CD14-positive monocyte (primary cell): Measurements from ENCODE around the gene CIROP. TPM values are rescaled to one million over a fixed set of nuclear protein-coding genes. Genes with fewer than 3 reads are reported as not detected.
"Not testable (repeated sequence)": the region's sequence is repeated elsewhere in the genome, so short reads cannot be mapped to it uniquely, and the experiment has no call there.

Source experiments
- DNase-seq, 3 donors: peaks; one replicate each; pipeline ENCODE4 v3.0.0-alpha.2; 2011 to 2022
- H2AFZ ChIP-seq: 2 replicates; pipeline ENCODE4 v1.6.0; 2012; ENCODE audit warnings: mild to moderate bottlenecking, low read depth, low read length, inconsistent platforms; ENCODE audit not compliant: insufficient read depth, poor library complexity, severe bottlenecking
- H3K27ac ChIP-seq, 2 donors: 1 replicate in 1 of 2; 2 replicates in 1 of 2; pipeline ENCODE4 v1.5.1; 2012 to 2013; ENCODE audit warnings: low read length in 2 of 2, control low read depth in 1 of 2, inconsistent platforms in 1 of 2, low read depth in 1 of 2, mild to moderate bottlenecking in 1 of 2
- H3K27me3 ChIP-seq, 2 donors: one replicate each; pipeline versions ENCODE4 v1.6.0 to v1.6.1; 2011 to 2013; ENCODE audit warnings: low read length in 2 of 2; ENCODE audit not compliant: control insufficient read depth in 2 of 2, insufficient read depth in 2 of 2
- H3K36me3 ChIP-seq, 2 donors: replicated peaks in 1 of 2; 1 replicate in 1 of 2; 2 replicates in 1 of 2; pipeline versions ENCODE4 v1.5.1 to v1.6.1; 2012 to 2013; ENCODE audit warnings: low read length in 2 of 2, control low read depth in 1 of 2, inconsistent platforms in 1 of 2, mild to moderate bottlenecking in 1 of 2; ENCODE audit not compliant: insufficient read depth in 2 of 2, control insufficient read depth in 1 of 2
- H3K4me1 ChIP-seq, 2 donors: 1 replicate in 1 of 2; 2 replicates in 1 of 2; pipeline versions ENCODE4 v1.5.1 to v1.6.1; 2012 to 2013; ENCODE audit warnings: low read length in 2 of 2, control low read depth in 1 of 2, inconsistent platforms in 1 of 2, mild to moderate bottlenecking in 1 of 2, moderate library complexity in 1 of 2; ENCODE audit not compliant: insufficient read depth in 2 of 2, control insufficient read depth in 1 of 2
- H3K4me2 ChIP-seq: replicated peaks from 2 replicates; pipeline ENCODE3; 2012; ENCODE audit warnings: low read length, moderate library complexity, mild to moderate bottlenecking; ENCODE audit not compliant: poor library complexity, severe bottlenecking; ENCODE audit errors: extremely low read depth
- H3K4me3 ChIP-seq, 3 experiments: fragments of 200-600 bp in 1 of 3; sonication (generic) in 1 of 3; replicated peaks in 1 of 3; 1 replicate in 2 of 3; 2 replicates in 1 of 3; pipeline ENCODE4 v1.5.1; 2011 to 2013; ENCODE audit warnings: low read length in 3 of 3, mild to moderate bottlenecking in 3 of 3, control low read depth in 2 of 3, low read depth in 2 of 3, inconsistent platforms in 1 of 3, moderate library complexity in 1 of 3
- H3K79me2 ChIP-seq: 2 replicates; pipeline ENCODE4 v1.6.0; 2012; ENCODE audit warnings: mild to moderate bottlenecking, control low read depth, inconsistent platforms, low read length, moderate library complexity; ENCODE audit not compliant: insufficient read depth
- H3K9ac ChIP-seq: 2 replicates; pipeline ENCODE4 v1.6.0; 2017; ENCODE audit warnings: low read length, mild to moderate bottlenecking; ENCODE audit not compliant: insufficient read depth, poor library complexity, severe bottlenecking
- H3K9me3 ChIP-seq, 2 donors: replicated peaks in 1 of 2; 1 replicate in 1 of 2; 2 replicates in 1 of 2; pipeline versions ENCODE4 v1.5.1 to v1.6.1; 2012 to 2013; ENCODE audit warnings: low read length in 2 of 2, control low read depth in 1 of 2; ENCODE audit not compliant: control insufficient read depth in 1 of 2, insufficient read depth in 1 of 2
- H4K20me1 ChIP-seq: 2 replicates; pipeline ENCODE4 v1.6.0; 2012; ENCODE audit warnings: mild to moderate bottlenecking, low read length, control low read depth, moderate library complexity; ENCODE audit not compliant: insufficient read depth
- H3K27ac Mint-ChIP-seq, 7 donors: one replicate each; pipeline ENCODE4 v1.8.0; 2020; ENCODE audit warnings: mild to moderate bottlenecking in 7 of 7, mixed read lengths in 7 of 7, moderate library complexity in 6 of 7, inconsistent platforms in 2 of 7
- H3K27me3 Mint-ChIP-seq, 3 donors: one replicate each; pipeline ENCODE4 v1.8.0; 2021 to 2022; ENCODE audit warnings: low read depth in 3 of 3, mild to moderate bottlenecking in 3 of 3, mixed read lengths in 3 of 3, moderate library complexity in 3 of 3, inconsistent platforms in 1 of 3
- H3K36me3 Mint-ChIP-seq, 2 donors: one replicate each; pipeline ENCODE4 v1.8.0; 2020; ENCODE audit warnings: mixed read lengths in 2 of 2, inconsistent platforms in 1 of 2, mild to moderate bottlenecking in 1 of 2
- H3K4me1 Mint-ChIP-seq: one replicate; pipeline ENCODE4 v1.8.0; 2020; ENCODE audit warnings: mild to moderate bottlenecking, mixed read lengths
- H3K4me3 Mint-ChIP-seq, 2 donors: one replicate each; pipeline ENCODE4 v1.8.0; 2020; ENCODE audit warnings: mild to moderate bottlenecking in 2 of 2, mixed read lengths in 2 of 2, moderate library complexity in 1 of 2
- H3K9me3 Mint-ChIP-seq, 7 donors: one replicate each; pipeline ENCODE4 v1.8.0; 2020 to 2022; ENCODE audit warnings: mixed read lengths in 7 of 7, mild to moderate bottlenecking in 6 of 7, moderate library complexity in 6 of 7, inconsistent platforms in 2 of 7
- WGBS: methylation state at CpG from one replicate; pipeline ENCODE4 v1.1.5; 2013; ENCODE audit warnings: missing lambda C conversion rate; ENCODE audit not compliant: insufficient coverage; 5-methylcytosine and 5-hydroxymethylcytosine counted together
- intact Hi-C, 2 donors: fragments of 100-400 bp; cut with micrococcal nuclease; formaldehyde crosslinking; loops; one replicate each; pipeline versions ENCODE4 v1.15.0 to v1.15.1; 2023
- polyA plus RNA-seq, 3 donors: library from polyadenylated mRNA; depleted of rRNA in 1 of 3; unstranded in 2 of 3; stranded (reverse) in 1 of 3; fragments of 300-500 nt in 2 of 3; fragments of >200 nt in 1 of 3; fragmentation: Illumina TruSeq in 2 of 3; gene quantifications; 1 replicate in 2 of 3; 2 replicates in 1 of 3; pipeline ENCODE4 v1.2.3, GENCODE V29; 2012 to 2021
- TF ChIP-seq, protein P1 (sequence below): fragments of 200-600 bp; IDR thresholded peaks from one replicate; pipeline ENCODE4 v1.8.0; 2022; ENCODE audit warnings: antibody characterized with exemption, mild to moderate bottlenecking

CIROP gene
- polyA plus RNA-seq, 3 donors, result not detected

DNA sequence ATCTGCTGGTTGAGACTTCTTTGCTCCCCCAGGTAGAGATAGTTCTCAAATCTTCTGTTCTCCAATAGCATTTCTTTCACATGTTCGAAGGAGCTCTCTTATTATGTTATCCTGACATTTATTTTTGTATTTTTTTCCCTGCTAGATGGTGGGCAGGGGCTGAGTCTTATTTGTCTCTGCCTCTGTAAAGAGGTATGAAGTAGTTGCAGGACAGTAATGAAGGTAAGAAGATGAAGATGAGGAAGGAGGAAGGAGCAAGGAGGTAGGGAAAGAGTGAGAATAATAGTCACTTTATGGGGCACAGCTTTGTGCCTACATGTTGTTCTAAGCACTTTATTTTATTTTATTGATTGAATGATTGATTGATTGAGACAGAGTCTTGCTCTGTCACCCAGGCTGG is 5.0 kb upstream of the CIROP start:
- Mint-ChIP-seq H3K4me1 (peaks cover 36% of the 10 kb centered on the region), H3K4me3 (no peak overlapping the region), H3K27me3 (peaks cover 0 to 2% (median 2%) of the 10 kb centered on the region in 3 donors), H3K36me3 (peaks cover 0 to 2% of the 10 kb centered on the region in 2 donors), H3K27ac (no peak overlapping the region), H3K9me3 (no peaks in the 10 kb centered on the region)
- Histone ChIP-seq H4K20me1 (no peaks in the 10 kb centered on the region), H3K27ac (no peak overlapping the region), H3K9me3 (no peaks in the 10 kb centered on the region), H3K79me2 (no peaks in the 10 kb centered on the region), H2AFZ (no peak overlapping the region), H3K4me3 (no peak overlapping the region), H3K36me3 (no peaks in the 10 kb centered on the region), H3K9ac (no peak overlapping the region), H3K4me2 (no peak overlapping the region), H3K27me3 (no peaks in the 10 kb centered on the region), H3K4me1 (peaks cover 38 to 53% of the 10 kb centered on the region in 2 donors)
- intact Hi-C loops, result loop anchor here (5.0 kb wide), 2 partner anchors 32 to 42 kb away; no protein-coding TSS in a partner anchor
- TF ChIP-seq, protein P1, sequence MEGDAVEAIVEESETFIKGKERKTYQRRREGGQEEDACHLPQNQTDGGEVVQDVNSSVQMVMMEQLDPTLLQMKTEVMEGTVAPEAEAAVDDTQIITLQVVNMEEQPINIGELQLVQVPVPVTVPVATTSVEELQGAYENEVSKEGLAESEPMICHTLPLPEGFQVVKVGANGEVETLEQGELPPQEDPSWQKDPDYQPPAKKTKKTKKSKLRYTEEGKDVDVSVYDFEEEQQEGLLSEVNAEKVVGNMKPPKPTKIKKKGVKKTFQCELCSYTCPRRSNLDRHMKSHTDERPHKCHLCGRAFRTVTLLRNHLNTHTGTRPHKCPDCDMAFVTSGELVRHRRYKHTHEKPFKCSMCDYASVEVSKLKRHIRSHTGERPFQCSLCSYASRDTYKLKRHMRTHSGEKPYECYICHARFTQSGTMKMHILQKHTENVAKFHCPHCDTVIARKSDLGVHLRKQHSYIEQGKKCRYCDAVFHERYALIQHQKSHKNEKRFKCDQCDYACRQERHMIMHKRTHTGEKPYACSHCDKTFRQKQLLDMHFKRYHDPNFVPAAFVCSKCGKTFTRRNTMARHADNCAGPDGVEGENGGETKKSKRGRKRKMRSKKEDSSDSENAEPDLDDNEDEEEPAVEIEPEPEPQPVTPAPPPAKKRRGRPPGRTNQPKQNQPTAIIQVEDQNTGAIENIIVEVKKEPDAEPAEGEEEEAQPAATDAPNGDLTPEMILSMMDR, result no peak
- WGBS, result no CpG with 5 or more reads among the region's 1 CpG
- no peak for DNase-seq

DNA sequence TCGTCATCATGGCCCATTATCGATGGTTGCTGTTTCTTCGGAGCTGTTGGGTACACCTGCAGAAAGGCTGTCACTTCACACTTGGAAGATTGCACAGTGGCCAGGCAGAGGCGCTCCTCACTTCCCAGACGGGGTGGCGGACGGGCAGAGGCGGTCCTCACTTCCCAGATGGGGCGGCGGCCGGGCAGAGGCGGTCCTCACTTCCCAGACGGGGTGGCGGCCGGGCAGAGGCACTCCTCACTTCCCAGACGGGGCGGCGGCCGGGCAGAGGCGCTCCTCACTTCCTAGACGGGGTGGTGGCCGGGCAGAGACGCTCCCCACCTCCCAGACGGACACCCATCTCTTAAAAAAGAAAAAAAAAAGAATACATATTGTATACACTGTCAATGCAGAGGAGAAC is 3.4 kb upstream of the CIROP start:
- H3K36me3 Mint-ChIP-seq, H3K27me3 Mint-ChIP-seq, H3K79me2 ChIP-seq, H3K27ac Mint-ChIP-seq, DNase-seq, H3K27me3 ChIP-seq, H3K9ac ChIP-seq, H3K36me3 ChIP-seq, H3K9me3 Mint-ChIP-seq, H3K4me2 ChIP-seq, H3K4me3 ChIP-seq, H2AFZ ChIP-seq, H3K4me3 Mint-ChIP-seq, H4K20me1 ChIP-seq, H3K27ac ChIP-seq, H3K9me3 ChIP-seq: not testable (repeated sequence)
- peaks cover 22 to 37% of the 10 kb centered on the region in 2 donors for H3K4me1 ChIP-seq
- WGBS, result 96% methylated on average over 4 of the region's 24 CpGs
- H3K4me1 Mint-ChIP-seq, result peaks cover 20% of the 10 kb centered on the region
- intact Hi-C loops, result loop anchor here in 1 of 2 donors (5.0 kb wide), 1 partner anchor 41 kb away; no protein-coding TSS in a partner anchor

GRCh38 chr14:23107620-23108019 is 2.8 kb upstream of the CIROP start:
- not testable (repeated sequence) for H3K36me3 Mint-ChIP-seq, DNase-seq, H3K4me3 Mint-ChIP-seq, H3K4me2 ChIP-seq, H3K9ac ChIP-seq, H3K79me2 ChIP-seq, H2AFZ ChIP-seq, H3K36me3 ChIP-seq, H3K4me3 ChIP-seq, H3K27ac ChIP-seq, H3K27me3 Mint-ChIP-seq, H3K9me3 ChIP-seq, H3K27me3 ChIP-seq, H4K20me1 ChIP-seq, H3K9me3 Mint-ChIP-seq, H3K27ac Mint-ChIP-seq
- peaks cover 16 to 32% of the 10 kb centered on the region in 2 donors for H3K4me1 ChIP-seq
- WGBS, result no CpG with 5 or more reads among the region's 5 CpGs
- peaks cover 20% of the 10 kb centered on the region for H3K4me1 Mint-ChIP-seq
- intact Hi-C loops, result loop anchor here in 1 of 2 donors (5.0 kb wide), 1 partner anchor 40 kb away; no protein-coding TSS in a partner anchor
